Measurements from ENCODE around the gene LRRC61.

The LRRC61 gene

GRCh38 chr7:150371131-150371995, 48.2 kb downstream of the LRRC61 start:
- DNase-seq (ENCODE audit: extremely low read depth, low read depth) = no peak
- TF ChIP-seq CTCF (IDR thresholded peaks at IDR 0.05; ENCODE audit: low read depth, low read length) = no peak

GRCh38 chr7:150371996-150372270, 48.8 kb downstream of the LRRC61 start:
- DNase-seq (ENCODE audit: extremely low read depth, low read depth) = no peak
- no peak for TF ChIP-seq CTCF (IDR thresholded peaks at IDR 0.05; ENCODE audit: low read depth, low read length)

GRCh38 chr7:150372271-150373048, 49.3 kb downstream of the LRRC61 start:
- no peak for DNase-seq (ENCODE audit: extremely low read depth, low read depth)
- TF ChIP-seq CTCF (IDR thresholded peaks at IDR 0.05; ENCODE audit: low read depth, low read length) = no peak

- no peak for TF ChIP-seq CTCF (IDR thresholded peaks at IDR 0.05; ENCODE audit: low read depth, low read length)
- no peak for DNase-seq (ENCODE audit: extremely low read depth, low read depth)
These were observed 50.1 kb downstream of the LRRC61 start for GRCh38 chr7:150373049-150373801.

- TF ChIP-seq CTCF (IDR thresholded peaks at IDR 0.05; ENCODE audit: low read depth, low read length) = no peak
- DNase-seq (ENCODE audit: extremely low read depth, low read depth) = no peak
These were observed 50.9 kb downstream of the LRRC61 start for GRCh38 chr7:150374026-150374425.

- no peak for DNase-seq (ENCODE audit: extremely low read depth, low read depth)
- TF ChIP-seq CTCF (IDR thresholded peaks at IDR 0.05; ENCODE audit: low read depth, low read length) = no peak
These were observed 51.3 kb downstream of the LRRC61 start for GRCh38 chr7:150374472-150374871.
